GM13976 (cell line): ENCODE data around the gene LRRC8E.
"Not testable (repeated sequence)": the region's sequence is repeated elsewhere in the genome, so short reads cannot be mapped to it uniquely, and the experiment has no call there.

Source experiments
- DNase-seq: peaks from one replicate; pipeline ENCODE4 v3.0.0; 2012; ENCODE audit warnings: low spot score
- CTCF ChIP-seq: IDR thresholded peaks from 2 replicates; pipeline ENCODE4 v1.5.1; 2012; ENCODE audit warnings: borderline replicate concordance, mild to moderate bottlenecking; ENCODE audit not compliant: insufficient read depth; ENCODE audit errors: extremely low read depth, missing control alignments, control extremely low read depth
- in situ Hi-C: fragments of 300-500 bp; cut with MboI; formaldehyde crosslinking; loops from one replicate; pipeline ENCODE4 v1.12.0; 2022; ENCODE audit warnings: low sequenced_read_pairs, mixed read lengths, inconsistent platforms; ENCODE audit not compliant: unreplicated experiment

Gene LRRC8E

GRCh38 chr19:7916103-7916954 is 28.0 kb downstream of the LRRC8E start:
- no peak for TF ChIP-seq CTCF
- peak; percentile 60 for DNase-seq
- in situ Hi-C loops = no loop called here

GRCh38 chr19:7916955-7917266 is 28.6 kb downstream of the LRRC8E start:
- no peak for TF ChIP-seq CTCF
- no peak for DNase-seq
- in situ Hi-C loops = no loop called here

GRCh38 chr19:7917267-7918061 is 29.2 kb downstream of the LRRC8E start:
- in situ Hi-C loops = no loop called here
- TF ChIP-seq CTCF = peak; percentile 38
- DNase-seq = peak; percentile 75

- DNase-seq, in situ Hi-C loops: not testable (repeated sequence)
Observed at GRCh38 chr19:7918062-7918614, 29.8 kb downstream of the LRRC8E start.

GRCh38 chr19:7918615-7919421 is 30.5 kb downstream of the LRRC8E start:
- in situ Hi-C loops = no loop called here
- TF ChIP-seq CTCF = no peak
- no peak for DNase-seq

GRCh38 chr19:7919610-7920518 is 31.6 kb downstream of the LRRC8E start, which contains the start of gene SNAPC2:
TSS of gene SNAPC2 (plus strand) at chr19:7920338. CDS start at chr19:7920367, 29 bp downstream.
- no peak for TF ChIP-seq CTCF
- in situ Hi-C loops = no loop called here
- DNase-seq = peak; percentile 93
